Ovary (tissue), 9 donors: ENCODE measurements around the gene MCM7. TPM values are rescaled to one million over a fixed set of nuclear protein-coding genes. Genes with fewer than 3 reads are reported as not detected.
"Not testable (repeated sequence)": the region's sequence is repeated elsewhere in the genome, so short reads cannot be mapped to it uniquely, and the experiment has no call there.

ENCODE experiments used
- DNase-seq, 5 donors: peaks; one replicate each; pipeline ENCODE4 v3.0.0-alpha.2; 2019 to 2020
- H3K27ac ChIP-seq, 2 donors: fragments of 200-600 bp; one replicate each; pipeline versions ENCODE4 v1.5.1 to v1.8.0; 2019 to 2022
- H3K27me3 ChIP-seq: fragments of 200-600 bp; one replicate; pipeline ENCODE4 v1.8.0; 2022
- H3K36me3 ChIP-seq: fragments of 200-600 bp; sonication (generic); one replicate; pipeline ENCODE4 v1.5.1; 2019
- H3K4me1 ChIP-seq: one replicate; pipeline ENCODE4 v1.8.1; 2013; ENCODE audit warnings: mild to moderate bottlenecking, moderate library complexity; ENCODE audit not compliant: insufficient read depth
- H3K4me3 ChIP-seq: fragments of 200-600 bp; sonication (generic); one replicate; pipeline ENCODE4 v1.5.1; 2017
- H3K9me3 ChIP-seq, 2 donors: fragments of 200-600 bp in 1 of 2; sonication (generic) in 1 of 2; one replicate each; pipeline versions ENCODE4 v1.5.1 to v1.8.1; 2013 to 2019; ENCODE audit warnings: mild to moderate bottlenecking in 1 of 2, moderate library complexity in 1 of 2
- EP300 ChIP-seq: sonication (generic); formaldehyde crosslinking; IDR thresholded peaks from one replicate; pipeline ENCODE4 v1.6.1; 2017; ENCODE audit warnings: antibody characterized with exemption
- POLR2A ChIP-seq: fragments of 450-650 bp; IDR thresholded peaks from one replicate; pipeline ENCODE4 v1.6.1; 2017; ENCODE audit warnings: antibody characterized with exemption, mild to moderate bottlenecking, moderate library complexity
- WGBS, 3 donors: extraction: QIAGEN DNeasy Blood & Tissue Kit in 1 of 3; methylation state at CpG; one replicate each; pipeline versions ENCODE4 v1.1.5 to v1.1.7; 2013 to 2017; 5-methylcytosine and 5-hydroxymethylcytosine counted together
- intact Hi-C, 4 donors: fragments of 100-400 bp; cut with DNase I; formaldehyde crosslinking; loops; one replicate each; pipeline versions ENCODE4 v1.11.0 to v1.15.1; 2022 to 2023
- polyA plus RNA-seq, 2 donors: library from polyadenylated mRNA; stranded (reverse); fragments of 200-250 nt in 1 of 2; fragments of 350-450 nt in 1 of 2; fragmentation: Illumina TruSeq in 1 of 2; extraction: RNeasy Lipid Tissue Mini Kit (QIAGEN cat#74804) in 1 of 2; gene quantifications; one replicate each; pipeline ENCODE4 v1.2.3, GENCODE V29; 2013 to 2014
- total RNA-seq, 7 donors: library from RNA; depleted of rRNA in 2 of 7; stranded (reverse); fragments of >200 nt in 2 of 7; fragmentation: NEBNext Ultra II Directional in 3 of 7; extraction: Animal tissue kit (Norgen Biotek cat#: 25700) in 3 of 7; gene quantifications; one replicate each; pipeline versions ENCODE4 v1.1.0 to v1.2.4, GENCODE V29; 2016 to 2023
- TF ChIP-seq, protein P1 (sequence below), 3 donors: fragments of 450-650 bp in 2 of 3; fragments of 200-600 bp in 1 of 3; IDR thresholded peaks; one replicate each; pipeline versions ENCODE4 v1.5.1 to v1.8.0; 2016 to 2022; ENCODE audit warnings: antibody characterized with exemption in 3 of 3, mild to moderate bottlenecking in 1 of 3
- donor health status: DM: no; HTN: no; CAD: no; lungs with moderate emphysema.
- donor health status: DM: no; HTN: no; CAD: no.
- donor health status: Bipolar disorder and iron deficiency.
- donor health status: DM: yes; HTN: yes; CAD: no.
- donor health status: DM: no; HTN: no; CAD: no.
- donor health status: DM: yes; HTN: yes; CAD: no.

MCM7 gene
- total and polyA plus RNA-seq, 9 donors: 24.4 to 79.7 (median 44.1) TPM

DNA sequence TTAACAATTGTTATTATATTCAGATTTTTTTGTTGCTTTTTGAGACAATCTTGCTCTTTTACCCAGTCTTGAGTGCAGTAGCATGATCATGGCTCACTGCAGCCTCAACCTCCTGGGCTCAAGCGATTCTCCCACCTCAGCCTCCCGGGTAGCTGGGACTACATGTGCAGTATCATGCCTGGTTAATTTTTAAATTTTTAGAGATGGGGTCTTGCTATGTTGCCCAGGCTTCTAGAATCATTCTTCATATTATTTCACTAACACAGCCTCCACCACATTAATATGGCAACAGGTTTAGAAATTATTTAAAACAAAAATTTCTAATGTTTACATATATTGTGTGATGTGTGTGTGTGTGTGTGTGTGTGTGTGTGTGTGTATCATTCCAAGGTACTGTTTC is 46.1 kb upstream of the MCM7 start:
- DNase-seq: no peak
- intact Hi-C loops: loop anchor here in 1 of 4 donors (5.0 kb wide), 1 partner anchor 545 kb away; the partner anchor contains the start of gene GIGYF1
- Histone ChIP-seq H3K9me3 (no peaks in the 10 kb centered on the region), H3K27me3 (no peaks in the 10 kb centered on the region), H3K4me1 (no peaks in the 10 kb centered on the region), H3K27ac (no peak overlapping the region), H3K4me3 (no peak overlapping the region), H3K36me3 (no peaks in the 10 kb centered on the region)
- no peak for TF ChIP-seq POLR2A
- TF ChIP-seq, protein P1, sequence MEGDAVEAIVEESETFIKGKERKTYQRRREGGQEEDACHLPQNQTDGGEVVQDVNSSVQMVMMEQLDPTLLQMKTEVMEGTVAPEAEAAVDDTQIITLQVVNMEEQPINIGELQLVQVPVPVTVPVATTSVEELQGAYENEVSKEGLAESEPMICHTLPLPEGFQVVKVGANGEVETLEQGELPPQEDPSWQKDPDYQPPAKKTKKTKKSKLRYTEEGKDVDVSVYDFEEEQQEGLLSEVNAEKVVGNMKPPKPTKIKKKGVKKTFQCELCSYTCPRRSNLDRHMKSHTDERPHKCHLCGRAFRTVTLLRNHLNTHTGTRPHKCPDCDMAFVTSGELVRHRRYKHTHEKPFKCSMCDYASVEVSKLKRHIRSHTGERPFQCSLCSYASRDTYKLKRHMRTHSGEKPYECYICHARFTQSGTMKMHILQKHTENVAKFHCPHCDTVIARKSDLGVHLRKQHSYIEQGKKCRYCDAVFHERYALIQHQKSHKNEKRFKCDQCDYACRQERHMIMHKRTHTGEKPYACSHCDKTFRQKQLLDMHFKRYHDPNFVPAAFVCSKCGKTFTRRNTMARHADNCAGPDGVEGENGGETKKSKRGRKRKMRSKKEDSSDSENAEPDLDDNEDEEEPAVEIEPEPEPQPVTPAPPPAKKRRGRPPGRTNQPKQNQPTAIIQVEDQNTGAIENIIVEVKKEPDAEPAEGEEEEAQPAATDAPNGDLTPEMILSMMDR (IDR thresholded peaks at IDR 0.05): no peak
- TF ChIP-seq EP300: no peak
- 94 to 98% (median 96%) methylated on average over 2 of the region's 2 CpGs for WGBS, 3 donors

DNA sequence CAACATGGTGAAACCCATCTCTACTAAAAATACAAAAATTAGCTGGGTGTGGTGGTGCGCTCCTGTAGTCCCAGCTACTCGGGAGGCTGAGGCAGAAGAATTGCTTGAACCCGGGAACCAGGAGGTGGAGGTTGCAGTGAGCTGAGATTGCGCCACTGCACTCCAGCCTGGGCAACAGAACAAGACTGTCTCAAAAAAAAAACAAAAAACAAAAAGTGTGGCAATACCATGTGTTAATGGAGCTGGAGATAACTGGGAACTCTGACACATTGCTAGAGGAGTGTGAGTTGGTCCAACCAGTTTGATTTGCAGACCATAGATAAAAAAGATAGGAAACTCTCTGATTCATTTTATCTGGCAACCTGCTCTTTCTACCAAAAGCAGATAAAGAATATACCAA is 45.2 kb upstream of the MCM7 start:
- not testable (repeated sequence) for DNase-seq, H3K27me3 ChIP-seq, H3K36me3 ChIP-seq, H3K4me1 ChIP-seq, H3K4me3 ChIP-seq, H3K27ac ChIP-seq, H3K9me3 ChIP-seq
- WGBS, 3 donors: 75 to 84% (median 80%) methylated on average over 4 of the region's 4 CpGs
- intact Hi-C loops: loop anchor here in 1 of 4 donors (5.0 kb wide), 1 partner anchor 546 kb away; the partner anchor contains the start of gene GIGYF1

DNA sequence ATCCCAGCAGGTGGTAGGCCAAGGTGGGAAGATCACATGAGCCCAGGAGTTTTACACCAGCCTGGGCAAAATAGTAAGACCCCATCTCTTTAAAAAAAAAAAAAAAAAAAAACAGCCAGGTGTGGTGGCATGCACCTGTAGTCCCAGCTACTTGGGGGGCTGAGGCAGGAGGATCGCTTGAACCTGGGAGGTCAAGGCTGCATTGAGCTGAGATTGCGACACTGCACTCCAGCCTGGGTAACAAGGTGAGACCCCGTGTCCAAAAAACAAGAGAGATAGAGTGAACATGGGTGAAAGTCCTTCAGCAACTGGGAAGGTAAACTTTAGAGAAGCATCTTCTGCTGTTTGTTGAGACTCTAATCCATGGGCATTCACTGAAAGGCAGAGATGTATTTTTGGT is 41.3 kb upstream of the MCM7 start:
- no peak for TF ChIP-seq EP300
- TF ChIP-seq, protein P1 (IDR thresholded peaks at IDR 0.05): no peak
- no peak for TF ChIP-seq POLR2A
- H3K9me3 ChIP-seq: no peaks in the 10 kb centered on the region
- no peaks in the 10 kb centered on the region for H3K36me3 ChIP-seq
- no peaks in the 10 kb centered on the region for H3K4me1 ChIP-seq
- H3K27ac ChIP-seq: no peak overlapping the region
- no peak overlapping the region for H3K4me3 ChIP-seq
- DNase-seq: no peak
- intact Hi-C loops: no loop called here
- no peaks in the 10 kb centered on the region for H3K27me3 ChIP-seq
- WGBS, 3 donors: 85 to 89% (median 89%) methylated on average over 3 of the region's 3 CpGs

DNA sequence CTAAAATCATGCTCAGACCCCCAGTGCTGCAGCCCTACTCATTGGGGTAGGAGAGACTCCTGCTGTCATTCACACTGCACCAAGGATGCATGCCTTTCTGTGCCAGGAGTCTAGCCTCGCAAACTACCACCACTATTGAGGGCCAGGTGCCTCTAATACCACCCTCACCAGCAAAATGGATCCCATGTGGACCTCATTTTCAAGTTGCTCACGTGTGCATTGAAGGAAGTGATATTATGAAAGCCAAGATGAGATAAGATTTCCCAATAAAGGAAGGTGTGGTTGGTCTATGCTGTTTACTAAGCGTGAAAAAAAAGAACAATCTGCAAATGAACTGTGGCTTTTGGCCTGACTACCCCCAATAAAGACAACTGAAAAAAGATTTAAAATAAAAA is 40.4 kb upstream of the MCM7 start:
- H3K36me3 ChIP-seq: no peaks in the 10 kb centered on the region
- H3K9me3 ChIP-seq: no peaks in the 10 kb centered on the region
- no peaks in the 10 kb centered on the region for H3K27me3 ChIP-seq
- H3K27ac ChIP-seq: no peak overlapping the region
- TF ChIP-seq EP300: no peak
- TF ChIP-seq POLR2A: no peak
- TF ChIP-seq, protein P1 (IDR thresholded peaks at IDR 0.05): no peak
- WGBS, 3 donors: 73 to 82% (median 76%) methylated on average over 3 of the region's 3 CpGs
- H3K4me1 ChIP-seq: no peaks in the 10 kb centered on the region
- DNase-seq: no peak
- no peak overlapping the region for H3K4me3 ChIP-seq
- intact Hi-C loops: no loop called here

DNA sequence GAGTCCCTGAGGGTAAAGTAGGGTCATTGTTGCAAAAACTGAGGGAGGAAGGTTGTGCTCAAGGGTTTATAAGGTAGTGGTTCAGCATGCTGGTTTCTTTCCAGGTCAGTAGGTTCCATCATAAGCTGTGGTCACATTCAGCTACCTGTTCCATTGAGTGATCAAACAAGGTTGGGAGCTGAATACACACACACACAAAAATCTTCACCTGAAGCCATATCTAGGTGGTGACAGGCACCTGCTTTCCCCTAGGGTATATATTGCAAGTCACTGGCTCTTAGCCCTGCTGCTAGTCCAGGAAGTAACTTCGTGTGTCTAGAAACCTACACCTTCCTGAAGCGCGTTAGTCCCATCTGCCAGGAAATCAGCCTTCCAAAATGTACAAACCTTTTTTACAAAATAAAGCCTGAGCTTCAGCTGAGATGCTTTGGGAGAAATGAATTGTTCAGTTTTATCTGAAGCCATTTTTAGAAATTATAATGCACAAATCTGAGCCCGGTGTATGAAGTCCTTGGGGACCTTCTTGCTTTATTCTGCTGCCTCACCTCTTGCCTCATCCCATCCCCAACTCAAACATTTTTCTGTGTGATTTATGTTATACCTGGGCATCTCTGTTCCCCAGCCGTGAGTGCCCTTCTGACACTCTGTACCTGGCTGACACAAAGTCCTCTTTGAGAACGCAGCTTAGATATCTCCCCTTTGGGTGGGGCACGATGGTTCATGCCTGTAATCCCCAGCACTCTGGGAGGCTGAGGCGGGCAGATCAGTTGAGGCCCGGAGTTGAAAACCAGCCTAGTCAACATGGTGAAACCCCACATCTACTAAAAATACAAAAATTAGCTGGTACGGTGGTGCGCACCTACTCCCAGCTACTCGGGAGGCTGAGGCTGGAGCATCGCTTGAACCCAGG is 36.9 kb upstream of the MCM7 start:
- Histone ChIP-seq H3K36me3 (no peaks in the 10 kb centered on the region), H3K4me3 (no peak overlapping the region), H3K4me1 (no peaks in the 10 kb centered on the region), H3K27me3 (no peaks in the 10 kb centered on the region), H3K9me3 (no peaks in the 10 kb centered on the region), H3K27ac (no peak overlapping the region)
- 78 to 90% (median 80%) methylated on average over 13 of the region's 13 CpGs for WGBS, 3 donors
- intact Hi-C loops: loop anchor here in 3 of 4 donors (5.0 to 10.0 kb wide), 2 partner anchors 74 to 77 kb away; partner anchors contain the start of gene PVRIG (in 2 of the 3)
- DNase-seq: no peak
- no peak for TF ChIP-seq EP300
- TF ChIP-seq, protein P1 (IDR thresholded peaks at IDR 0.05): no peak
